CD14-positive monocyte (primary cell): Measurements from ENCODE around the gene TAF7. TPM values are rescaled to one million over a fixed set of nuclear protein-coding genes. Genes with fewer than 3 reads are reported as not detected.

Source experiments
- DNase-seq, 3 donors: peaks; one replicate each; pipeline ENCODE4 v3.0.0-alpha.2; 2011 to 2022
- H2AFZ ChIP-seq: 2 replicates; pipeline ENCODE4 v1.6.0; 2012; ENCODE audit warnings: mild to moderate bottlenecking, low read depth, low read length, inconsistent platforms; ENCODE audit not compliant: insufficient read depth, poor library complexity, severe bottlenecking
- H3K27ac ChIP-seq, 2 donors: 1 replicate in 1 of 2; 2 replicates in 1 of 2; pipeline ENCODE4 v1.5.1; 2012 to 2013; ENCODE audit warnings: low read length in 2 of 2, control low read depth in 1 of 2, inconsistent platforms in 1 of 2, low read depth in 1 of 2, mild to moderate bottlenecking in 1 of 2
- H3K27me3 ChIP-seq, 2 donors: one replicate each; pipeline versions ENCODE4 v1.6.0 to v1.6.1; 2011 to 2013; ENCODE audit warnings: low read length in 2 of 2; ENCODE audit not compliant: control insufficient read depth in 2 of 2, insufficient read depth in 2 of 2
- H3K36me3 ChIP-seq, 2 donors: replicated peaks in 1 of 2; 1 replicate in 1 of 2; 2 replicates in 1 of 2; pipeline versions ENCODE4 v1.5.1 to v1.6.1; 2012 to 2013; ENCODE audit warnings: low read length in 2 of 2, control low read depth in 1 of 2, inconsistent platforms in 1 of 2, mild to moderate bottlenecking in 1 of 2; ENCODE audit not compliant: insufficient read depth in 2 of 2, control insufficient read depth in 1 of 2
- H3K4me1 ChIP-seq, 2 donors: 1 replicate in 1 of 2; 2 replicates in 1 of 2; pipeline versions ENCODE4 v1.5.1 to v1.6.1; 2012 to 2013; ENCODE audit warnings: low read length in 2 of 2, control low read depth in 1 of 2, inconsistent platforms in 1 of 2, mild to moderate bottlenecking in 1 of 2, moderate library complexity in 1 of 2; ENCODE audit not compliant: insufficient read depth in 2 of 2, control insufficient read depth in 1 of 2
- H3K4me2 ChIP-seq: replicated peaks from 2 replicates; pipeline ENCODE3; 2012; ENCODE audit warnings: low read length, moderate library complexity, mild to moderate bottlenecking; ENCODE audit not compliant: poor library complexity, severe bottlenecking; ENCODE audit errors: extremely low read depth
- H3K4me3 ChIP-seq, 3 experiments: fragments of 200-600 bp in 1 of 3; sonication (generic) in 1 of 3; replicated peaks in 1 of 3; 1 replicate in 2 of 3; 2 replicates in 1 of 3; pipeline ENCODE4 v1.5.1; 2011 to 2013; ENCODE audit warnings: low read length in 3 of 3, mild to moderate bottlenecking in 3 of 3, control low read depth in 2 of 3, low read depth in 2 of 3, inconsistent platforms in 1 of 3, moderate library complexity in 1 of 3
- H3K79me2 ChIP-seq: 2 replicates; pipeline ENCODE4 v1.6.0; 2012; ENCODE audit warnings: mild to moderate bottlenecking, control low read depth, inconsistent platforms, low read length, moderate library complexity; ENCODE audit not compliant: insufficient read depth
- H3K9ac ChIP-seq: 2 replicates; pipeline ENCODE4 v1.6.0; 2017; ENCODE audit warnings: low read length, mild to moderate bottlenecking; ENCODE audit not compliant: insufficient read depth, poor library complexity, severe bottlenecking
- H3K9me3 ChIP-seq, 2 donors: replicated peaks in 1 of 2; 1 replicate in 1 of 2; 2 replicates in 1 of 2; pipeline versions ENCODE4 v1.5.1 to v1.6.1; 2012 to 2013; ENCODE audit warnings: low read length in 2 of 2, control low read depth in 1 of 2; ENCODE audit not compliant: control insufficient read depth in 1 of 2, insufficient read depth in 1 of 2
- H4K20me1 ChIP-seq: 2 replicates; pipeline ENCODE4 v1.6.0; 2012; ENCODE audit warnings: mild to moderate bottlenecking, low read length, control low read depth, moderate library complexity; ENCODE audit not compliant: insufficient read depth
- H3K27ac Mint-ChIP-seq, 7 donors: one replicate each; pipeline ENCODE4 v1.8.0; 2020; ENCODE audit warnings: mild to moderate bottlenecking in 7 of 7, mixed read lengths in 7 of 7, moderate library complexity in 6 of 7, inconsistent platforms in 2 of 7
- H3K27me3 Mint-ChIP-seq, 3 donors: one replicate each; pipeline ENCODE4 v1.8.0; 2021 to 2022; ENCODE audit warnings: low read depth in 3 of 3, mild to moderate bottlenecking in 3 of 3, mixed read lengths in 3 of 3, moderate library complexity in 3 of 3, inconsistent platforms in 1 of 3
- H3K36me3 Mint-ChIP-seq, 2 donors: one replicate each; pipeline ENCODE4 v1.8.0; 2020; ENCODE audit warnings: mixed read lengths in 2 of 2, inconsistent platforms in 1 of 2, mild to moderate bottlenecking in 1 of 2
- H3K4me1 Mint-ChIP-seq: one replicate; pipeline ENCODE4 v1.8.0; 2020; ENCODE audit warnings: mild to moderate bottlenecking, mixed read lengths
- H3K4me3 Mint-ChIP-seq, 2 donors: one replicate each; pipeline ENCODE4 v1.8.0; 2020; ENCODE audit warnings: mild to moderate bottlenecking in 2 of 2, mixed read lengths in 2 of 2, moderate library complexity in 1 of 2
- H3K9me3 Mint-ChIP-seq, 7 donors: one replicate each; pipeline ENCODE4 v1.8.0; 2020 to 2022; ENCODE audit warnings: mixed read lengths in 7 of 7, mild to moderate bottlenecking in 6 of 7, moderate library complexity in 6 of 7, inconsistent platforms in 2 of 7
- CTCF ChIP-seq: fragments of 200-600 bp; IDR thresholded peaks from one replicate; pipeline ENCODE4 v1.8.0; 2022; ENCODE audit warnings: antibody characterized with exemption, mild to moderate bottlenecking
- WGBS: methylation state at CpG from one replicate; pipeline ENCODE4 v1.1.5; 2013; ENCODE audit warnings: missing lambda C conversion rate; ENCODE audit not compliant: insufficient coverage; 5-methylcytosine and 5-hydroxymethylcytosine counted together
- intact Hi-C, 2 donors: fragments of 100-400 bp; cut with micrococcal nuclease; formaldehyde crosslinking; loops; one replicate each; pipeline versions ENCODE4 v1.15.0 to v1.15.1; 2023
- polyA plus RNA-seq, 3 donors: library from polyadenylated mRNA; depleted of rRNA in 1 of 3; unstranded in 2 of 3; stranded (reverse) in 1 of 3; fragments of 300-500 nt in 2 of 3; fragments of >200 nt in 1 of 3; fragmentation: Illumina TruSeq in 2 of 3; gene quantifications; 1 replicate in 2 of 3; 2 replicates in 1 of 3; pipeline ENCODE4 v1.2.3, GENCODE V29; 2012 to 2021

Gene TAF7
- polyA plus RNA-seq, 3 donors = 11.8 to 57.5 (median 52.7) TPM

GRCh38 chr5:141272906-141273305, 47.7 kb downstream of the TAF7 start:
- Histone ChIP-seq H3K27me3 (no peaks in the 10 kb centered on the region), H3K79me2 (no peaks in the 10 kb centered on the region), H3K4me3 (no peak overlapping the region), H3K4me2 (no peak overlapping the region), H3K27ac (no peak overlapping the region), H2AFZ (no peak overlapping the region), H4K20me1 (no peaks in the 10 kb centered on the region), H3K36me3 (no peaks in the 10 kb centered on the region), H3K9ac (no peak overlapping the region), H3K9me3 (peaks cover 69 to 83% of the 10 kb centered on the region in 2 donors), H3K4me1 (no peaks in the 10 kb centered on the region)
- Mint-ChIP-seq H3K4me3 (no peak overlapping the region), H3K27ac (no peak overlapping the region), H3K9me3 (peaks cover 45 to 86% (median 68%) of the 10 kb centered on the region in 7 donors), H3K4me1 (no peaks in the 10 kb centered on the region), H3K27me3 (no peaks in the 10 kb centered on the region), H3K36me3 (no peaks in the 10 kb centered on the region)
- 71% methylated on average over 2 of the region's 3 CpGs for WGBS
- TF ChIP-seq CTCF = no peak
- no peak for DNase-seq
- intact Hi-C loops = no loop called here

DNA sequence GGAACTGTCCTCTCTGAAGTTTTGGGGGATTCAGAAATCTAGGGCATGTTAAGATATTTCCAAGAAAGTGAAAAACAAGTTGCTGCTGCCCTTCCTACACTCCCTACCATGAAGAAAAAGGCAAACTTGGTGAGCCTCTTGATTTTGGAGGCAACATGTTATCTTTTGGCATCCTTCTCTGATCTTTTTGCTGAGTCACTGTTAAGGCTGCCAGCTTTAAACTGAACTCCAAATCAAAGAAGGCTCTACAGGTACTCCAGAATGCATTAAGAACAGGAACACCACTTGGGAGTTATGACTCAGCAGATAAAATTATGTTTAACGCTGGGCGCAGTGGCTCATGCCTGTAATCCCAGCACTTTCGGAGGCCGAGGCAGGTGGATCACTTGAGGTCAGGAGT, 51.4 kb downstream of the TAF7 start:
- H3K4me1 Mint-ChIP-seq = no peaks in the 10 kb centered on the region
- no peaks in the 10 kb centered on the region for H3K27me3 Mint-ChIP-seq

More for the DNA sequence above, 51.4 kb downstream of the TAF7 start:
- Histone ChIP-seq H3K27me3 (no peaks in the 10 kb centered on the region), H3K27ac (no peak overlapping the region), H3K79me2 (no peaks in the 10 kb centered on the region), H3K4me3 (no peak overlapping the region), H3K4me2 (no peak overlapping the region), H3K36me3 (no peaks in the 10 kb centered on the region), H3K9me3 (peaks cover 61 to 89% of the 10 kb centered on the region in 2 donors), H3K4me1 (no peaks in the 10 kb centered on the region), H3K9ac (no peak overlapping the region), H2AFZ (no peak overlapping the region), H4K20me1 (no peaks in the 10 kb centered on the region)
- no peak overlapping the region for H3K27ac Mint-ChIP-seq
- intact Hi-C loops = no loop called here
- H3K4me3 Mint-ChIP-seq = no peak overlapping the region
- 100% methylated on average over 3 of the region's 4 CpGs for WGBS
- H3K9me3 Mint-ChIP-seq = peaks cover 33 to 89% (median 70%) of the 10 kb centered on the region in 7 donors
- no peak for TF ChIP-seq CTCF
- H3K36me3 Mint-ChIP-seq = no peaks in the 10 kb centered on the region
- DNase-seq = no peak

Other genes with a start within 250 kb of the TAF7 start
- not detected for gene PCDHB2, start 226.2 kb downstream of the TAF7 start, polyA plus RNA-seq
- not detected for gene PCDHB3, start 220.3 kb downstream of the TAF7 start, polyA plus RNA-seq
- not detected for gene PCDHB4, start 199.0 kb downstream of the TAF7 start, polyA plus RNA-seq
- not detected for gene PCDHB5, start 185.6 kb downstream of the TAF7 start, polyA plus RNA-seq
- not detected for gene PCDHB6, start 170.7 kb downstream of the TAF7 start, polyA plus RNA-seq
- gene PCDHB7, start 148.1 kb downstream of the TAF7 start, polyA plus RNA-seq = not detected
- not detected for gene PCDHB8, start 143.0 kb downstream of the TAF7 start, polyA plus RNA-seq
- gene PCDHB16, start 138.4 kb downstream of the TAF7 start, polyA plus RNA-seq = not detected
- gene PCDHB9, start 133.6 kb downstream of the TAF7 start, polyA plus RNA-seq = not detected
- not detected for gene PCDHB10, start 128.4 kb downstream of the TAF7 start, polyA plus RNA-seq
- gene PCDHB11, start 121.2 kb downstream of the TAF7 start, polyA plus RNA-seq = not detected
- gene PCDHB12, start 112.1 kb downstream of the TAF7 start, polyA plus RNA-seq = not detected
- gene PCDHB13, start 106.9 kb downstream of the TAF7 start, polyA plus RNA-seq = not detected
- not detected for gene PCDHB14, start 97.4 kb downstream of the TAF7 start, polyA plus RNA-seq
- gene PCDHB15, start 75.4 kb downstream of the TAF7 start, polyA plus RNA-seq = not detected
- not detected for gene SLC25A2, start 16.7 kb downstream of the TAF7 start, polyA plus RNA-seq
- gene PCDHGA1, start 9.7 kb upstream of the TAF7 start, polyA plus RNA-seq = not detected
- gene PCDHGA2, start 18.0 kb upstream of the TAF7 start, polyA plus RNA-seq = not detected
- not detected for gene PCDHGA3, start 23.0 kb upstream of the TAF7 start, polyA plus RNA-seq
- not detected for gene PCDHGB1, start 29.3 kb upstream of the TAF7 start, polyA plus RNA-seq
- under 1 TPM in 1 of 3 donors, not detected in 2; 0.03 TPM for gene PCDHGA4, start 34.2 kb upstream of the TAF7 start, polyA plus RNA-seq
- under 1 TPM in 1 of 3 donors, not detected in 2; 0.01 TPM for gene PCDHGB2, start 39.2 kb upstream of the TAF7 start, polyA plus RNA-seq
- gene PCDHGA5, start 43.4 kb upstream of the TAF7 start, polyA plus RNA-seq = not detected
- not detected for gene PCDHGB3, start 49.5 kb upstream of the TAF7 start, polyA plus RNA-seq
- not detected for gene PCDHGA6, start 53.1 kb upstream of the TAF7 start, polyA plus RNA-seq
- not detected for gene PCDHGA7, start 62.0 kb upstream of the TAF7 start, polyA plus RNA-seq
- gene PCDHGB4, start 66.9 kb upstream of the TAF7 start, polyA plus RNA-seq = not detected
- gene PCDHGA8, start 71.8 kb upstream of the TAF7 start, polyA plus RNA-seq = not detected
- under 1 TPM in 2 of 3 donors, not detected in 1; 0.01 to 0.08 TPM for gene PCDHGB5, start 77.2 kb upstream of the TAF7 start, polyA plus RNA-seq
- not detected for gene PCDHGA9, start 82.0 kb upstream of the TAF7 start, polyA plus RNA-seq
- gene PCDHGB6, start 87.2 kb upstream of the TAF7 start, polyA plus RNA-seq = under 1 TPM in 2 of 3 donors, not detected in 1; 0.01 to 0.06 TPM
- gene PCDHGA10, start 92.2 kb upstream of the TAF7 start, polyA plus RNA-seq = not detected
- gene PCDHGB7, start 96.9 kb upstream of the TAF7 start, polyA plus RNA-seq = under 1 TPM in 1 of 3 donors, not detected in 2; 0.04 TPM
- gene PCDHGA11, start 100.3 kb upstream of the TAF7 start, polyA plus RNA-seq = not detected
- under 1 TPM in 1 of 3 donors, not detected in 2; 0.01 TPM for gene PCDHGA12, start 109.7 kb upstream of the TAF7 start, polyA plus RNA-seq
- gene PCDHGC3, start 155.2 kb upstream of the TAF7 start, polyA plus RNA-seq = under 1 TPM in 1 of 3 donors, not detected in 2; 0.33 TPM
- gene PCDHGC4, start 164.2 kb upstream of the TAF7 start, polyA plus RNA-seq = not detected
- not detected for gene PCDHGC5, start 168.3 kb upstream of the TAF7 start, polyA plus RNA-seq